ENCODE measurements around the gene PRG3. TPM values are rescaled to one million over a fixed set of nuclear protein-coding genes. Genes with fewer than 3 reads are reported as not detected.

The PRG3 gene
- total and polyA plus RNA-seq, 2 of the 13 experiments (the other 11 are each of a cell fraction or from before 2014, with no cell fraction given), result not detected

GRCh38 chr11:57335023-57335342 is 46.0 kb downstream of the PRG3 start (continued):
- TF ChIP-seq POLR2A (IDR thresholded peaks at IDR 0.05; ENCODE audit: insufficient read depth in 1 of 2, low read depth in 2 of 2, low read length in 2 of 2) (0 out of 4 replicates have a peak, but pooled peaks of 1 of the 2 experiments have one; percentile 9), RXRA (CRISPR knock-in tag; IDR thresholded peaks at IDR 0.05) (0 out of 2 replicates have a peak, but pooled peaks have one; percentile 59), ZNF703 (CRISPR knock-in tag; IDR thresholded peaks at IDR 0.05; ENCODE audit: borderline replicate concordance) (no peak), ZNF138 (CRISPR knock-in tag; IDR thresholded peaks at IDR 0.05; ENCODE audit: low read depth) (no peak), ISL2 (CRISPR knock-in tag; IDR thresholded peaks at IDR 0.05) (no peak), KDM5B (CRISPR knock-in tag; IDR thresholded peaks at IDR 0.05; ENCODE audit: borderline replicate concordance) (0 out of 2 replicates have a peak, but pooled peaks have one; percentile 2), HNF1B (CRISPR knock-in tag; IDR thresholded peaks at IDR 0.05) (no peak), ZFP37 (CRISPR knock-in tag; IDR thresholded peaks at IDR 0.05; ENCODE audit: borderline replicate concordance) (no peak), ZNF276 (CRISPR knock-in tag; IDR thresholded peaks at IDR 0.05; ENCODE audit: low read depth) (no peak), GMEB2 (CRISPR knock-in tag; IDR thresholded peaks at IDR 0.05; ENCODE audit: low read depth) (no peak), SMAD3 (CRISPR knock-in tag; IDR thresholded peaks at IDR 0.05) (0 out of 2 replicates have a peak, but pooled peaks have one; percentile 11)

All from HepG2 (cell line).